Fibroblast of skin of right quadriceps (primary cell): ENCODE data around the gene THUMPD3.
A peak's percentile ranks its signal among the peaks of the same experiment; 100 is the strongest.

Source experiments
- DNase-seq: peaks from one replicate; pipeline ENCODE4 v3.0.0-alpha.2; 2013

THUMPD3 gene

GRCh38 chr3:9362731-9363530 lies at the start of gene THUMPD3:
THUMPD3 (plus strand) TSS chr3:9363054; CDS start chr3:9365069, 2,015 bp downstream.
- peak; percentile 91 for DNase-seq

- no peak for DNase-seq
Observed at GRCh38 chr3:9314796-9315195, 48.1 kb upstream of the THUMPD3 start.

- peak; percentile 75 for DNase-seq
Observed at GRCh38 chr3:9316881-9317361, 45.9 kb upstream of the THUMPD3 start.

GRCh38 chr3:9322780-9323179 lies 40.1 kb upstream of the THUMPD3 start:
- no peak for DNase-seq

GRCh38 chr3:9324944-9325343 lies 37.9 kb upstream of the THUMPD3 start:
- no peak for DNase-seq

- DNase-seq, result no peak
Observed at GRCh38 chr3:9327578-9327977, 35.3 kb upstream of the THUMPD3 start.

- DNase-seq, result peak; percentile 23
Observed at GRCh38 chr3:9330166-9330703, 32.6 kb upstream of the THUMPD3 start.

- no peak for DNase-seq
Observed at GRCh38 chr3:9331171-9331570, 31.7 kb upstream of the THUMPD3 start.

GRCh38 chr3:9332250-9333030 lies 30.4 kb upstream of the THUMPD3 start:
- DNase-seq, result no peak

GRCh38 chr3:9339761-9340471 lies 22.9 kb upstream of the THUMPD3 start:
- no peak for DNase-seq

GRCh38 chr3:9340472-9340902 lies 22.4 kb upstream of the THUMPD3 start:
- peak; percentile 47 for DNase-seq

GRCh38 chr3:9342696-9343095 lies 20.2 kb upstream of the THUMPD3 start:
- DNase-seq, result no peak

GRCh38 chr3:9343115-9343514 lies 19.7 kb upstream of the THUMPD3 start:
- DNase-seq, result no peak

- no peak for DNase-seq
Observed at GRCh38 chr3:9345041-9345440, 17.8 kb upstream of the THUMPD3 start.

GRCh38 chr3:9346141-9346540 lies 16.7 kb upstream of the THUMPD3 start:
- DNase-seq, result no peak

- DNase-seq, result peak; percentile 39
Observed at GRCh38 chr3:9347081-9347480, 15.8 kb upstream of the THUMPD3 start.

GRCh38 chr3:9347887-9348286 lies 15.0 kb upstream of the THUMPD3 start:
- DNase-seq, result peak; percentile 75

GRCh38 chr3:9349321-9350117 lies 13.3 kb upstream of the THUMPD3 start:
- DNase-seq, result peak; percentile 81

- no peak for DNase-seq
Observed at GRCh38 chr3:9351709-9352126, 11.1 kb upstream of the THUMPD3 start.

- peak; percentile 61 for DNase-seq
Observed at GRCh38 chr3:9352917-9353752, 9.7 kb upstream of the THUMPD3 start.
